HG03175 (cell line): ENCODE results near the gene FSTL1.

ENCODE experiments used
- ATAC-seq: cut with Tn5 transposase; IDR thresholded peaks from one replicate; pipeline ENCODE4 v1.9.1; 2021; ENCODE audit warnings: mild to moderate bottlenecking, moderate library complexity; ENCODE audit not compliant: unreplicated experiment

FSTL1 gene

GRCh38 chr3:120364101-120364500, 86.7 kb downstream of the FSTL1 start:
- ATAC-seq: no peak

GRCh38 chr3:120357807-120358206, 93.0 kb downstream of the FSTL1 start:
- no peak for ATAC-seq

- ATAC-seq: no peak
Observed at GRCh38 chr3:120355486-120355885, 95.3 kb downstream of the FSTL1 start.

GRCh38 chr3:120353463-120353862, 97.3 kb downstream of the FSTL1 start:
- no peak for ATAC-seq

GRCh38 chr3:120352017-120352416, 98.8 kb downstream of the FSTL1 start:
- ATAC-seq: no peak

- ATAC-seq: no peak
Observed at GRCh38 chr3:120350401-120350941, 100.3 kb downstream of the FSTL1 start.

GRCh38 chr3:120349855-120350125, 101.0 kb downstream of the FSTL1 start:
- no peak for ATAC-seq

GRCh38 chr3:120348991-120349854, 101.6 kb downstream of the FSTL1 start, which contains the start of gene LRRC58:
TSS of gene LRRC58 (minus strand) at chr3:120349354. CDS start at chr3:120349243, 111 bp downstream.
- peak; percentile 88 for ATAC-seq

- ATAC-seq: peak; percentile 57
Observed at GRCh38 chr3:120348065-120348990, 102.5 kb downstream of the FSTL1 start.

- ATAC-seq: no peak
Observed at GRCh38 chr3:120344349-120344748, 106.4 kb downstream of the FSTL1 start.
